Progenitor cell of endocrine pancreas (in vitro differentiated cells): ENCODE results near the gene RHOT2. TPM values are rescaled to one million over a fixed set of nuclear protein-coding genes. Genes with fewer than 3 reads are reported as not detected.

Source experiments
- DNase-seq: peaks from one replicate; pipeline ENCODE4 v3.0.0; 2021; ENCODE audit warnings: low spot score; ENCODE audit not compliant: unreplicated experiment
- H3K27ac Mint-ChIP-seq: 2 replicates; pipeline ENCODE4 v1.8.0; 2021; ENCODE audit warnings: mild to moderate bottlenecking, moderate library complexity, mixed read lengths
- H3K27me3 Mint-ChIP-seq: 2 replicates; pipeline ENCODE4 v1.8.0; 2021; ENCODE audit warnings: mixed read lengths
- H3K36me3 Mint-ChIP-seq: 2 replicates; pipeline ENCODE4 v1.8.0; 2022; ENCODE audit warnings: mixed read lengths; ENCODE audit not compliant: insufficient read depth
- H3K4me1 Mint-ChIP-seq: 2 replicates; pipeline ENCODE4 v1.8.0; 2021; ENCODE audit warnings: low read depth, mixed read lengths
- H3K4me3 Mint-ChIP-seq: 2 replicates; pipeline ENCODE4 v1.8.0; 2021; ENCODE audit warnings: low read depth, mild to moderate bottlenecking, moderate library complexity, mixed read lengths
- H3K9me3 Mint-ChIP-seq: 2 replicates; pipeline ENCODE4 v1.8.0; 2021; ENCODE audit warnings: low read depth, mixed read lengths
- CTCF ChIP-seq: fragments of 200-600 bp; sonication (generic); IDR thresholded peaks from one replicate; pipeline ENCODE4 v1.5.0; 2021; ENCODE audit warnings: antibody characterized with exemption, mild to moderate bottlenecking; ENCODE audit not compliant: unreplicated experiment
- total RNA-seq: library from RNA; stranded (reverse); gene quantifications from 2 replicates; pipeline ENCODE4 v1.2.1, GENCODE V29; 2021

RHOT2 gene
- total RNA-seq, 1 donor from 2014 or later = 153 TPM

GRCh38 chr16:683396-684070, 15.6 kb downstream of the RHOT2 start:
- no peaks in the 10 kb centered on the region for H3K9me3 Mint-ChIP-seq
- H3K27me3 Mint-ChIP-seq = no peaks in the 10 kb centered on the region
- peak overlapping the region; percentile 79 for H3K4me3 Mint-ChIP-seq
- DNase-seq = no peak
- H3K36me3 Mint-ChIP-seq = peaks cover 10% of the 10 kb centered on the region
- peak overlapping the region; percentile 49 for H3K27ac Mint-ChIP-seq
- H3K4me1 Mint-ChIP-seq = peaks cover 11% of the 10 kb centered on the region
- TF ChIP-seq CTCF = no peak

GRCh38 chr16:684071-684794, 16.3 kb downstream of the RHOT2 start, which contains the start of gene JMJD8:
JMJD8 (minus strand) TSS chr16:684334; CDS start chr16:684319, 15 bp downstream.
- Mint-ChIP-seq H3K27ac (peak within 1 kb of the TSS; percentile 76), H3K9me3 (no peaks in the 10 kb centered on the region), H3K4me3 (peak within 1 kb of the TSS; percentile 79), H3K36me3 (peaks cover 10% of the 10 kb centered on the region), H3K4me1 (peaks cover 11% of the 10 kb centered on the region), H3K27me3 (no peaks in the 10 kb centered on the region)
- peak; percentile 91 for DNase-seq
- TF ChIP-seq CTCF = no peak

- H3K27me3 Mint-ChIP-seq = no peaks in the 10 kb centered on the region
- H3K9me3 Mint-ChIP-seq = no peaks in the 10 kb centered on the region
- H3K27ac Mint-ChIP-seq = no peak overlapping the region
- TF ChIP-seq CTCF = no peak
- no peak for DNase-seq
- H3K36me3 Mint-ChIP-seq = peaks cover 10% of the 10 kb centered on the region
- no peak overlapping the region for H3K4me3 Mint-ChIP-seq
- H3K4me1 Mint-ChIP-seq = peaks cover 16% of the 10 kb centered on the region
Observed at GRCh38 chr16:684961-685696, 17.2 kb downstream of the RHOT2 start.

- Mint-ChIP-seq H3K4me3 (peak overlapping the region; percentile 45), H3K4me1 (peaks cover 15% of the 10 kb centered on the region)
Observed at GRCh38 chr16:685967-686366, 18.0 kb downstream of the RHOT2 start.

More at GRCh38 chr16:685967-686366, 18.0 kb downstream of the RHOT2 start:
- H3K27ac Mint-ChIP-seq = no peak overlapping the region
- peak; percentile 52 for TF ChIP-seq CTCF
- DNase-seq = no peak
- H3K9me3 Mint-ChIP-seq = no peaks in the 10 kb centered on the region
- peaks cover 10% of the 10 kb centered on the region for H3K36me3 Mint-ChIP-seq
- H3K27me3 Mint-ChIP-seq = peaks cover 2% of the 10 kb centered on the region
